Tibial nerve (tissue), 4 donors: ENCODE results near the gene THAP10. TPM values are rescaled to one million over a fixed set of nuclear protein-coding genes. Genes with fewer than 3 reads are reported as not detected.
A peak's percentile ranks its signal among the peaks of the same experiment; 100 is the strongest.
"Not testable (repeated sequence)": the region's sequence is repeated elsewhere in the genome, so short reads cannot be mapped to it uniquely, and the experiment has no call there.

Experiments
- DNase-seq, 2 donors: peaks; one replicate each; pipeline ENCODE4 v3.0.0-alpha.2; 2019; ENCODE audit warnings: low spot score in 2 of 2
- H3K27ac ChIP-seq, 4 donors: fragments of 200-600 bp; sonication (generic) in 3 of 4; one replicate each; pipeline ENCODE4 v1.5.1; 2017 to 2019; ENCODE audit warnings: mild to moderate bottlenecking in 1 of 4
- H3K27me3 ChIP-seq, 2 donors: fragments of 200-600 bp; sonication (generic) in 1 of 2; one replicate each; pipeline versions ENCODE4 v1.5.1 to v1.6.0; 2017 to 2019
- H3K36me3 ChIP-seq, 3 donors: fragments of 200-600 bp; sonication (generic); one replicate each; pipeline ENCODE4 v1.5.1; 2018 to 2019
- H3K4me1 ChIP-seq, 4 donors: fragments of 200-600 bp; sonication (generic) in 3 of 4; one replicate each; pipeline ENCODE4 v1.5.1; 2017 to 2019
- H3K4me3 ChIP-seq, 4 donors: fragments of 200-600 bp; sonication (generic) in 3 of 4; one replicate each; pipeline ENCODE4 v1.5.1; 2017 to 2019; ENCODE audit warnings: mild to moderate bottlenecking in 1 of 4, moderate library complexity in 1 of 4
- H3K9me3 ChIP-seq, 4 donors: fragments of 200-600 bp; sonication (generic) in 3 of 4; one replicate each; pipeline ENCODE4 v1.5.1; 2017 to 2019
- CTCF ChIP-seq, 5 experiments: fragments of 200-600 bp in 3 of 5; fragments of 450-650 bp in 2 of 5; sonication (generic) in 3 of 5; IDR thresholded peaks; one replicate each; pipeline ENCODE4 v1.5.1; 2016 to 2019; ENCODE audit warnings: antibody characterized with exemption in 5 of 5, mild to moderate bottlenecking in 3 of 5, moderate library complexity in 2 of 5
- EP300 ChIP-seq, 2 donors: sonication (generic); formaldehyde crosslinking; IDR thresholded peaks; one replicate each; pipeline ENCODE4 v1.6.1; 2017; ENCODE audit warnings: antibody characterized with exemption in 2 of 2, mild to moderate bottlenecking in 1 of 2
- POLR2A ChIP-seq, 2 donors: fragments of 450-650 bp; IDR thresholded peaks; one replicate each; pipeline ENCODE4 v1.6.1; 2017; ENCODE audit warnings: antibody characterized with exemption in 2 of 2, mild to moderate bottlenecking in 2 of 2, moderate library complexity in 2 of 2
- WGBS, 2 donors: methylation state at CpG; one replicate each; pipeline ENCODE4 v1.1.5; 2018; 5-methylcytosine and 5-hydroxymethylcytosine counted together
- total RNA-seq, 4 donors: library from RNA; depleted of rRNA; stranded (reverse); fragments of >200 nt; gene quantifications; one replicate each; pipeline ENCODE4 v1.1.0, GENCODE V29; 2016

THAP10 gene
- total RNA-seq, 4 donors from 2014 or later, result 1.2 to 9.8 (median 3.0) TPM

DNA sequence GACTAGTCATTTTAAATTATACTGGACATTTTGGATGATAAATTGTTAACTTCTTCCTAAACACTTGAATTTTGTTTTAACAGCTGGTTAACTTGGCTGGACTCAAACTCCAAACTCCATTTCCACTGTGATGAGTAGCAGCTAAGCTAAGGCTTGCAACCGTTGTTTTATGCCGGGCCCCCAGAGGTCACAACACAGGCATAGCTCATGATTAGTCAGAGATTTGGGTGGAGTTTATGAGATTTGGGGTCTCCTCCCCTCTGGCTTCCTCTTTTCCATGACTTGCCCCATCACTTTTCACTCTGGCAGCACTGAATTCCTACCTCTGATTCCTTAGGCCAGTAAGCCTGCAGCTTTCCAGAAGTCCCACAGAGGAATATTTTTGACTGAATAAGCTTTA is 12.8 kb downstream of the THAP10 start:
- Histone ChIP-seq H3K4me1 (no peaks in the 10 kb centered on the region), H3K4me3 (no peak overlapping the region), H3K27ac (no peak overlapping the region), H3K9me3 (no peaks in the 10 kb centered on the region), H3K27me3 (no peaks in the 10 kb centered on the region), H3K36me3 (peaks cover 0 to 9% (median 0%) of the 10 kb centered on the region in 3 donors)
- no peak for TF ChIP-seq CTCF (IDR thresholded peaks at IDR 0.05)
- no peak for TF ChIP-seq POLR2A (IDR thresholded peaks at IDR 0.05)
- TF ChIP-seq EP300 (IDR thresholded peaks at IDR 0.05), result no peak
- no peak for DNase-seq
- WGBS, 2 donors, result 25 to 39% methylated on average over 2 of the region's 2 CpGs

DNA sequence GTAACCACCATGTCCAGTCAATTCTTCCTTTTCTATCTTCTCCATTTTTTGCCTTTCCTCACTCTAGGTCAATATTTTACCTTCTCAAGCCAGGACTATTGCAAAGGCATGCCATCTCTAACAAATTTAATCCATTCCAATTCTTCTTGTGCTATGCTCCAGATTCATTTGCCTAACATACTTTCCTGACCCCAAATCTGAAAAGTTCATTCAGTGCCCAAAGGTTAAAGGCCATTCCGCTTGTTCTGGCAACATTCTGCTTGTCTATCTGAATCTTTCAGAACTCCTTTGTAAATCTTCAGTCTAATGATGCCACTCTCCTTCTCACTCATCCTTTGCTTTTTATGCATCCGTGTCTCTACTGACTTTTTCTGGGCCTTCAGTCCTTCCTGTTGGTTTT is 15.6 kb downstream of the THAP10 start:
- H3K36me3 ChIP-seq, result peaks cover 0 to 1% (median 0%) of the 10 kb centered on the region in 3 donors
- WGBS, 2 donors, result 33 to 51% methylated on average over 2 of the region's 2 CpGs
- H3K4me1 ChIP-seq, result no peaks in the 10 kb centered on the region
- DNase-seq, result no peak
- no peaks in the 10 kb centered on the region for H3K9me3 ChIP-seq
- TF ChIP-seq POLR2A (IDR thresholded peaks at IDR 0.05), result no peak
- no peak for TF ChIP-seq EP300 (IDR thresholded peaks at IDR 0.05)
- no peak for TF ChIP-seq CTCF (IDR thresholded peaks at IDR 0.05)
- H3K27me3 ChIP-seq, result no peaks in the 10 kb centered on the region
- H3K4me3 ChIP-seq, result no peak overlapping the region
- no peak overlapping the region for H3K27ac ChIP-seq

DNA sequence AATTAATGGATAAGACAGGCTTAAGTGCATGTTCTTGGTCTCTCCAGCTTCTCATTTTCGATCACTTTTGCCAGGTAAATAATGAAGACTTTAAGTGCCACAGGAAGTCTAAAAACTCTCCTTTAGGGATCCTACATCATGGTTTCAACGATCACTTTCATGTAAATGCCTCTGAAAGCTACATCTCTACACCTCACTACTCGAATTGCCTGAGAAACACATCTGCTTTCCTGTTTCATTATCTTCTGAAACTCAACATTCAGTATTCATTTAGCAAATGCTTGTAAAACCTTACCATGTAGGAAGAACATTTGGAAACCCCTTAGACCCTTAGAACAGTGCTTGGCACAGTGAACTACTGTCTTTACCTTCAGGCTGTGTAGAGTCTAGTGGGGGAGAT is 16.2 kb downstream of the THAP10 start:
- Histone ChIP-seq H3K36me3 (no peaks in the 10 kb centered on the region), H3K27me3 (no peaks in the 10 kb centered on the region), H3K27ac (no peak overlapping the region), H3K4me1 (no peaks in the 10 kb centered on the region), H3K9me3 (no peaks in the 10 kb centered on the region), H3K4me3 (no peak overlapping the region)
- no peak for TF ChIP-seq EP300 (IDR thresholded peaks at IDR 0.05)
- TF ChIP-seq CTCF (IDR thresholded peaks at IDR 0.05), result no peak
- TF ChIP-seq POLR2A (IDR thresholded peaks at IDR 0.05), result no peak
- 81 to 82% methylated on average over 3 of the region's 3 CpGs for WGBS, 2 donors
- no peak for DNase-seq

DNA sequence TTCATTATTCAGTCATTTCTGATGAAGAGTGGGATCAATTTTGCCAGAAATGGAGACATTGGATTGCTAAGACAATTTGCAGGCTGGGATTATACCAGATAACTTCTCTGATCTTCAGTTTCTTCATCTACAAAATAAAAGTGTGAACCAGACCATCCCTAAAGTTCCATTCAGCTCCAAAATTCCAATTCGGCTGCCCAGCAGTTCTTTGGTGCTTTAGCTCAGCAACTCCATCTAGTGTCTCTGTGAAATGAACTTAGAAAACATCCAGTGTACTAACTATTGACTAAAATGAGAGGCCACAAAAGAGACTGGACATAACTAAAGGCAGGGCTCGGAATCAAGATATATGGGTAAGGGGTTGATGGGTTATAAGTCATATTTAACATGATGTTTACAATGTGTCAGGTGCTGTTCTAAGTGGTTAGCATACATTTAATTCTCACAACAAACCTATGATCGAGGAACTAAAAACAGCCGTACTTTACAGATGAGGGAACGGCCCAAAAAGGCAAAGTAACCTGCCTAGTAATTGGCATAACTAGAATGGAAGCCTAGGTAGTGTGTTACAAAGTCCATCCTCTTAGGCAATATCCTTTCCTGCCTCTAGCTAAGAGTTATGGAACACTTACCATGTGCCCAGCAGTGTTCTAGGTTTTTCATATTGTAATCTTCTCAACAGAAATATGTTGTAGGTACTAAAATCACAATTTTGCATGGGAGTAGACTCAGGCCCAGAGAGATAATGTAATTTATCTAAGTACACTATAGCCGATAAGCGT is 17.0 kb downstream of the THAP10 start:
- no peaks in the 10 kb centered on the region for H3K36me3 ChIP-seq
- H3K27ac ChIP-seq, result peak overlapping the region in 1 of 4 donors; percentile 40
- no peak overlapping the region for H3K4me3 ChIP-seq
- no peak for TF ChIP-seq POLR2A (IDR thresholded peaks at IDR 0.05)
- peak in 1 of 2 donors; percentile 25 for TF ChIP-seq EP300 (IDR thresholded peaks at IDR 0.05)
- TF ChIP-seq CTCF (IDR thresholded peaks at IDR 0.05), result peak; percentile 10 to 69 (median 53)
- no peaks in the 10 kb centered on the region for H3K27me3 ChIP-seq
- no peaks in the 10 kb centered on the region for H3K9me3 ChIP-seq
- no peak for DNase-seq
- peaks cover 0 to 7% (median 0%) of the 10 kb centered on the region in 4 donors for H3K4me1 ChIP-seq
- WGBS, 2 donors, result 72 to 79% methylated on average over 7 of the region's 7 CpGs

- Histone ChIP-seq H3K27ac (no peak overlapping the region), H3K9me3 (no peaks in the 10 kb centered on the region), H3K4me1 (peaks cover 0 to 24% (median 4%) of the 10 kb centered on the region in 4 donors), H3K4me3 (no peak overlapping the region), H3K36me3 (no peaks in the 10 kb centered on the region), H3K27me3 (no peaks in the 10 kb centered on the region)
- no peak for DNase-seq
- WGBS, 2 donors, result 100% methylated on average over 2 of the region's 2 CpGs
- TF ChIP-seq EP300 (IDR thresholded peaks at IDR 0.05) (no peak), POLR2A (IDR thresholded peaks at IDR 0.05) (no peak), CTCF (IDR thresholded peaks at IDR 0.05) (no peak)
Measured at GRCh38 chr15:70873232-70874054, 18.8 kb downstream of the THAP10 start.

DNA sequence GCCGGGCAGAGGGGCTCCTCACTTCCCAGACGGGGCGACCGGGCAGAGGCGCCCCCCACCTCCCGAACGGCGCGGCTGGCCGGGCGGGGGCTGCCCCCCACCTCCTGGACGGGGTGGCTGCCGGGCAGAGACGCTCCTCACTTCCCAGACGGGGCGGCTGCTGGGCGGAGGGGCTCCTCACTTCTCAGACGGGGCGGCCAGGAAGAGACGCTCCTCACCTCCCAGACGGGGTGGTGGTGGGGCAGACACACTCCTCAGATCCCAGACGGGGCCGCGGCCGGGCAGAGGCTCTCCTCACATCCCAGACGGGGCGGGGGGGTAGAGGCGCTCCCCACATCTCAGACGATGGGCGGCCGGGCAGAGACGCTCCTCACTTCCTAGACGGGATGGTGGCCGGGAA is 20.7 kb downstream of the THAP10 start:
- DNase-seq, result not testable (repeated sequence)
- WGBS, 2 donors, result 92 to 96% methylated on average over 6 to 31 of the region's 34 CpGs
- peaks cover 0 to 39% (median 16%) of the 10 kb centered on the region in 4 donors for H3K4me1 ChIP-seq

More for the DNA sequence above, 20.7 kb downstream of the THAP10 start:
- H3K9me3 ChIP-seq, H3K27ac ChIP-seq, H3K4me3 ChIP-seq, H3K27me3 ChIP-seq, H3K36me3 ChIP-seq: not testable (repeated sequence)
